H9 (cell line): ENCODE data around the gene MIEF2. TPM values are rescaled to one million over a fixed set of nuclear protein-coding genes. Genes with fewer than 3 reads are reported as not detected.

Experiments used
- DNase-seq: peaks from one replicate; pipeline ENCODE4 v3.0.0-alpha.2; 2017
- H2AFZ ChIP-seq: one replicate; pipeline ENCODE4 v1.6.1; 2013; ENCODE audit warnings: mild to moderate bottlenecking, low read length, control low read depth, moderate library complexity
- H2AK5ac ChIP-seq: 2 replicates; pipeline ENCODE4 v1.6.1; 2013; ENCODE audit warnings: low read length, control low read depth, mixed read lengths; ENCODE audit not compliant: insufficient read length
- H2BK120ac ChIP-seq: one replicate; pipeline ENCODE4 v1.6.1; 2013; ENCODE audit warnings: low read depth, mild to moderate bottlenecking, low read length, control low read depth, inconsistent platforms; ENCODE audit not compliant: poor library complexity, severe bottlenecking
- H2BK12ac ChIP-seq: 2 replicates; pipeline ENCODE4 v1.6.1; 2013; ENCODE audit warnings: low read length, control low read depth, mixed read lengths, low read depth; ENCODE audit not compliant: insufficient read length
- H2BK15ac ChIP-seq: 2 replicates; pipeline ENCODE4 v1.6.1; 2013; ENCODE audit warnings: low read depth, low read length, control low read depth
- H2BK20ac ChIP-seq: one replicate; pipeline ENCODE4 v1.6.1; 2013; ENCODE audit warnings: low read depth, mild to moderate bottlenecking, low read length, control low read depth, inconsistent platforms; ENCODE audit not compliant: poor library complexity, severe bottlenecking
- H2BK5ac ChIP-seq: 2 replicates; pipeline ENCODE4 v1.6.1; 2013; ENCODE audit warnings: low read length, control low read depth, mixed read lengths; ENCODE audit not compliant: insufficient read length
- H3K14ac ChIP-seq: 2 replicates; pipeline ENCODE4 v1.6.1; 2013; ENCODE audit warnings: low read length, control low read depth; ENCODE audit not compliant: insufficient read depth
- H3K18ac ChIP-seq: 2 replicates; pipeline ENCODE4 v1.6.1; 2013; ENCODE audit warnings: low read depth, mild to moderate bottlenecking, mixed read lengths, low read length, control low read depth; ENCODE audit not compliant: insufficient read length
- H3K23ac ChIP-seq: 2 replicates; pipeline ENCODE4 v1.6.1; 2013; ENCODE audit warnings: low read length, control low read depth, mixed read lengths, low read depth; ENCODE audit not compliant: insufficient read length
- H3K23me2 ChIP-seq: 2 replicates; pipeline ENCODE4 v1.6.1; 2013; ENCODE audit warnings: low read depth, mild to moderate bottlenecking, mixed read lengths, low read length, control low read depth; ENCODE audit not compliant: insufficient read length, poor library complexity, severe bottlenecking
- H3K27ac ChIP-seq: 2 replicates; pipeline ENCODE4 v1.5.1; 2013; ENCODE audit warnings: low read length, control low read depth, mixed read lengths, low read depth; ENCODE audit not compliant: insufficient read length
- H3K27me3 ChIP-seq: 2 replicates; pipeline ENCODE4 v1.6.1; 2013; ENCODE audit warnings: low read length, control low read depth, inconsistent platforms; ENCODE audit not compliant: insufficient read depth
- H3K4ac ChIP-seq: 2 replicates; pipeline ENCODE4 v1.6.1; 2013; ENCODE audit warnings: low read depth, mild to moderate bottlenecking, control low read depth, inconsistent platforms, low read length, moderate library complexity
- H3K4me1 ChIP-seq: 2 replicates; pipeline ENCODE4 v1.6.1; 2013; ENCODE audit warnings: low read length, control low read depth, inconsistent platforms; ENCODE audit not compliant: insufficient read depth
- H3K4me2 ChIP-seq: 2 replicates; pipeline ENCODE4 v1.6.1; 2013; ENCODE audit warnings: low read length, control low read depth, mixed read lengths; ENCODE audit not compliant: insufficient read length, insufficient read depth
- H3K56ac ChIP-seq: 2 replicates; pipeline ENCODE4 v1.6.1; 2013; ENCODE audit warnings: low read depth, mild to moderate bottlenecking, mixed read lengths, low read length, control low read depth; ENCODE audit not compliant: insufficient read length
- H3K79me1 ChIP-seq: 2 replicates; pipeline ENCODE4 v1.6.1; 2013; ENCODE audit warnings: low read depth, mild to moderate bottlenecking, moderate library complexity, low read length, control low read depth, inconsistent platforms; ENCODE audit not compliant: insufficient read depth, poor library complexity, severe bottlenecking
- H3K79me2 ChIP-seq: 2 replicates; pipeline ENCODE4 v1.6.1; 2013; ENCODE audit warnings: low read length, control low read depth, inconsistent platforms; ENCODE audit not compliant: insufficient read depth
- H3K9ac ChIP-seq: 2 replicates; pipeline ENCODE4 v1.6.1; 2013; ENCODE audit warnings: low read length, control low read depth, mixed read lengths; ENCODE audit not compliant: insufficient read length; ENCODE audit errors: extremely low read depth
- H3K9me3 ChIP-seq: one replicate; pipeline ENCODE4 v1.6.1; 2013; ENCODE audit warnings: low read depth, low read length, inconsistent platforms; ENCODE audit not compliant: control insufficient read depth
- H3T11ph ChIP-seq: one replicate; pipeline ENCODE4 v1.6.1; 2013; ENCODE audit warnings: mild to moderate bottlenecking, low read length, control low read depth, inconsistent platforms
- H4K20me1 ChIP-seq: one replicate; pipeline ENCODE4 v1.6.1; 2013; ENCODE audit not compliant: control insufficient read depth, insufficient read length, insufficient read depth
- H4K5ac ChIP-seq: 2 replicates; pipeline ENCODE4 v1.6.1; 2013; ENCODE audit warnings: low read depth, mild to moderate bottlenecking, mixed read lengths, low read length, control low read depth; ENCODE audit not compliant: insufficient read length
- H4K8ac ChIP-seq: replicated peaks from 2 replicates; pipeline ENCODE4 v1.6.1; 2013; ENCODE audit warnings: low read length, control low read depth, mixed read lengths, low read depth; ENCODE audit not compliant: insufficient read length
- H4K91ac ChIP-seq: 2 replicates; pipeline ENCODE4 v1.6.1; 2013; ENCODE audit warnings: low read depth, mild to moderate bottlenecking, moderate library complexity, mixed read lengths, low read length, control low read depth; ENCODE audit not compliant: insufficient read length
- H3K27ac Mint-ChIP-seq, 3 experiments: 2 replicates in 2 of 3; 3 replicates in 1 of 3; pipeline ENCODE4 v1.8.0; 2020 to 2021; ENCODE audit warnings: mixed read lengths in 3 of 3, mild to moderate bottlenecking in 1 of 3, moderate library complexity in 1 of 3
- H3K27me3 Mint-ChIP-seq: 2 replicates; pipeline ENCODE4 v1.8.0; 2021; ENCODE audit warnings: low read depth, mild to moderate bottlenecking, moderate library complexity, mixed read lengths
- H3K36me3 Mint-ChIP-seq, 3 experiments: 2 replicates in 2 of 3; 3 replicates in 1 of 3; pipeline ENCODE4 v1.8.0; 2020 to 2021; ENCODE audit warnings: low read depth in 3 of 3, mixed read lengths in 3 of 3; ENCODE audit not compliant: insufficient read depth in 1 of 3
- H3K4me1 Mint-ChIP-seq, 2 experiments: 2 replicates each; pipeline ENCODE4 v1.8.0; 2020; ENCODE audit warnings: mixed read lengths in 2 of 2
- H3K4me3 Mint-ChIP-seq, 2 experiments: 2 replicates in 1 of 2; 3 replicates in 1 of 2; pipeline ENCODE4 v1.8.0; 2020 to 2021; ENCODE audit warnings: mild to moderate bottlenecking in 2 of 2, mixed read lengths in 2 of 2, moderate library complexity in 1 of 2
- H3K9me3 Mint-ChIP-seq, 2 experiments: 2 replicates in 1 of 2; 3 replicates in 1 of 2; pipeline ENCODE4 v1.8.0; 2020; ENCODE audit warnings: mild to moderate bottlenecking in 2 of 2, mixed read lengths in 2 of 2, moderate library complexity in 1 of 2
- WGBS: extraction: QIAGEN DNeasy Blood & Tissue Kit; methylation state at CpG from one replicate; pipeline ENCODE4 v1.1.7; 2013; ENCODE audit warnings: missing lambda C conversion rate, low lambda C conversion rate, mixed read lengths; ENCODE audit not compliant: insufficient read length; ENCODE audit errors: extremely low coverage; 5-methylcytosine and 5-hydroxymethylcytosine counted together
- total RNA-seq: library from RNA; stranded (reverse); gene quantifications from 2 replicates; pipeline ENCODE4 v1.2.1, GENCODE V29; 2021
- TF ChIP-seq, protein P1 (sequence below): fragments of 200-600 bp; sonication (generic); conservative IDR thresholded peaks from 3 replicates; pipeline ENCODE4 v1.8.0; 2021; ENCODE audit warnings: antibody characterized with exemption, mild to moderate bottlenecking

Gene MIEF2
- total RNA-seq, 1 experiment from 2014 or later, result 10.3 TPM

DNA sequence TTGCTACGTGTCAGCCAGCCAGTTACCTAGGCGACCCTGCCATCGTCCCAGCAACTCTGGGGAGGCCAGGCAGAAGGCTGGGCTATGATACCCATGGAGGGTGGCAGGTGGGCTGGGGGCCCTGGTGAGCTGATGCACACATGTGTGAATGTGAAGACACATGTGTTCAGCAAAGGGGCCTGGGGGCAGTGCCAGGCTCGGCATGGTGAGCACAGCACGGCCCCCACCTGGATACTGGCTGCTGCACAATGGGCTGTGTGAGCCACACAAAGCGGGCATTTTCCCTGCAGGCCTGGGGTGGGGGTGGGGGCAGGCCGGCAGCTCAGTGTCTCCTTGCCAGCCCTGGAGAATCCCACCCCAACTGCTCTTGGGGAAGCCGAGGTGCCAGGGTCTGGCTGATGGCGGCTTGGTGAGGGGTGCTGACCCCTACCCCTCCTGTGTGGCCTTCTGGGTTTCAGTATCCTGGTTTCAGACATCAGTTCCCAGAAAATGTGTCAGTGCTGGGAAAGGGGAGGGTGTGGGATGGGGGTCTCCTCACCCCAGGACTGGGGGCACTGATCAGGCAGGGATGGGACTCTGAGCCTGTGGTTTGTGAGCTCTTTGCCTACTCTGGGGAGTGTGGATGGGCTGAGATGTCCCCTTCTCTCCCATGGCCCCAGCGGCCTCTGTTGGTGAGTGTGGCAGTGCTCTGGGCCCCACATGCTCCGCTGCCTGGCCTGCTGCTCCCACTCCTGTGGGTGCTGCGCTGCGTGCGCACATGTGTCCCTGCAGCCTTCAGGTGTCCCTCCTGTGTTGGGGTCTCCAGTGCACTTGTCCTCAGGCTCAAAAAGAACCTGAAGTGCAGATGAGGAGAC, 29.9 kb upstream of the MIEF2 start:
- Histone ChIP-seq H2AK5ac (no peak overlapping the region), H2BK12ac (no peak overlapping the region), H3K9ac (no peak overlapping the region), H2BK5ac (no peak overlapping the region), H3T11ph (no peak overlapping the region), H3K79me1 (peaks cover 9% of the 10 kb centered on the region), H2AFZ (no peak overlapping the region), H3K27ac (no peak overlapping the region), H2BK15ac (no peak overlapping the region), H3K23me2 (peaks cover 6% of the 10 kb centered on the region), H4K5ac (no peak overlapping the region), H3K56ac (no peak overlapping the region), H3K18ac (no peak overlapping the region), H2BK20ac (no peak overlapping the region), H3K14ac (no peak overlapping the region), H3K4me2 (no peak overlapping the region), H4K8ac (no peak overlapping the region), H3K9me3 (no peaks in the 10 kb centered on the region), H3K23ac (no peak overlapping the region), H4K20me1 (no peaks in the 10 kb centered on the region), H3K27me3 (no peaks in the 10 kb centered on the region), H3K4ac (no peak overlapping the region), H2BK120ac (no peak overlapping the region), H3K79me2 (peaks cover 25% of the 10 kb centered on the region; the same call in 1 of the 2 replicates), H3K4me1 (no peaks in the 10 kb centered on the region), H4K91ac (no peak overlapping the region)
- Mint-ChIP-seq H3K4me1 (peaks cover 17 to 22% of the 10 kb centered on the region in 2 experiments), H3K9me3 (no peaks in the 10 kb centered on the region; a peak in 1 of 5 replicates), H3K27me3 (no peaks in the 10 kb centered on the region), H3K4me3 (no peak overlapping the region), H3K36me3 (peaks cover 10 to 30% (median 30%) of the 10 kb centered on the region in 3 experiments; a peak in 6 of 7 replicates), H3K27ac (peak overlapping the region in 1 of 3 experiments; percentile 44; a peak in 2 of 7 replicates)
- no peak for DNase-seq
- TF ChIP-seq, protein P1, sequence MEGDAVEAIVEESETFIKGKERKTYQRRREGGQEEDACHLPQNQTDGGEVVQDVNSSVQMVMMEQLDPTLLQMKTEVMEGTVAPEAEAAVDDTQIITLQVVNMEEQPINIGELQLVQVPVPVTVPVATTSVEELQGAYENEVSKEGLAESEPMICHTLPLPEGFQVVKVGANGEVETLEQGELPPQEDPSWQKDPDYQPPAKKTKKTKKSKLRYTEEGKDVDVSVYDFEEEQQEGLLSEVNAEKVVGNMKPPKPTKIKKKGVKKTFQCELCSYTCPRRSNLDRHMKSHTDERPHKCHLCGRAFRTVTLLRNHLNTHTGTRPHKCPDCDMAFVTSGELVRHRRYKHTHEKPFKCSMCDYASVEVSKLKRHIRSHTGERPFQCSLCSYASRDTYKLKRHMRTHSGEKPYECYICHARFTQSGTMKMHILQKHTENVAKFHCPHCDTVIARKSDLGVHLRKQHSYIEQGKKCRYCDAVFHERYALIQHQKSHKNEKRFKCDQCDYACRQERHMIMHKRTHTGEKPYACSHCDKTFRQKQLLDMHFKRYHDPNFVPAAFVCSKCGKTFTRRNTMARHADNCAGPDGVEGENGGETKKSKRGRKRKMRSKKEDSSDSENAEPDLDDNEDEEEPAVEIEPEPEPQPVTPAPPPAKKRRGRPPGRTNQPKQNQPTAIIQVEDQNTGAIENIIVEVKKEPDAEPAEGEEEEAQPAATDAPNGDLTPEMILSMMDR, result no peak
- WGBS, result no CpG with 5 or more reads among the region's 14 CpGs
